GM19023 (cell line): ENCODE results near the gene NLK.
"Not testable (repeated sequence)": the region's sequence is repeated elsewhere in the genome, so short reads cannot be mapped to it uniquely, and the experiment has no call there.

Experiments
- ATAC-seq: cut with Tn5 transposase; IDR thresholded peaks from one replicate; pipeline ENCODE4 v1.9.1; 2021; ENCODE audit warnings: mild to moderate bottlenecking, moderate library complexity; ENCODE audit not compliant: unreplicated experiment

The NLK gene

GRCh38 chr17:28042657-28042720, at the start of gene NLK:
Gene NLK, plus strand, starts transcription at chr17:28042677. Its CDS starts 197 bp downstream, at chr17:28042874.
- no peak for ATAC-seq

- no peak for ATAC-seq
These were observed 49.2 kb upstream of the NLK start for GRCh38 chr17:27993161-27993695.

- ATAC-seq = no peak
These were observed 48.7 kb upstream of the NLK start for GRCh38 chr17:27993723-27994310.

DNA sequence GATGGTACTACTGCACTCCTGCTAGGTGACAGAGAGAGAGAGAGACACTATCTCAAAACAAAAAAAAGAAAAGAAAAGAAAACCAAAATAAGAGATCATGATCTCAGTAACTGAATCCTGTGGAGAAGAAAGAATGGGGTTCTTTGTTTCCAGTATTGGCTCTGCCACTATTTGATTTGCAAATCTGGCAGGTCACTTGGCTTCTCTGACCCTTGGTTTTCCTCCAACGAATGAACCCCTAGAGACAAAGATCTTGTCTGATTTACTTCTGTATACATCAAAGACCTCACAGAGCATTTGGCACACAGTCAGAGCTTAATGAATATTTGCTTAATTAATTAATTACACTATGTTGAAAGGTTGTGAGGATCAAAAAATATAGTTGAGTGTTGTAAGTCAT, 47.9 kb upstream of the NLK start:
- no peak for ATAC-seq

DNA sequence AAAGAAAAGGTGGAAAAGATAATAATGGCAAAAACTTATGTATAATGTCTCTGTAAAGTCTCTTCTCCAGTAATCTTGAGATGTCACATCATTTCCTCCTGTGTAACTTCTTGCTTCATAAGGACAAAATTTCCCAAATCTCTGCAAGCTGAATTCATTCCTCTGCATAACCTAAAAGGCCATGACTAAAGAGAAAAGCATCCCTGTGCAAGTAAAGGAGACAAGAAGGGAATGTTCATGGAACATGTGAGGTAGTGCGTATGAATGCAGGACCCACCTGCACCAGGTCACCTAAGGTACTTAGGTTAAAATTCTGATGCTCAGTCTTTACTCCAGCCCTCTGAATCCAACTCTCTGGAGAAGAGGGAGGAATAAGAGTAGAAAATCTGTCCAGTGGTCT, 46.9 kb upstream of the NLK start:
- no peak for ATAC-seq

- no peak for ATAC-seq
These were observed 46.1 kb upstream of the NLK start for GRCh38 chr17:27996202-27997043.

DNA sequence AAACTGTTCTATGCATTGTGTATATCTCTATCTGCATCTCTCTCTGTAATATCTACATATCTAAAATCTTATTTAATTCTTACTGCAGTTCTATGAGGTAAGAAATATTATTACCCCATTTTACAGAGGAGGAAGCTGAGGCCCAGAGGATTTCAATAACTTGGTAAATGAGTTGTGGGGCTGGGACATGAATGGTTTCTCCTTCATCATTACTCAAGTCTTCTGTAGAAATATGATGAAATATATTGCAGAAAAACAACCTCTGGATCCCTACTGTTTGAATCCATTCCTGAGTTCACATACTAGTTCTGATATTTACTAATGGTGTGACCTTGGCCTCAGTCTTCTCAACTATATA, 45.5 kb upstream of the NLK start:
- ATAC-seq = no peak

- no peak for ATAC-seq
These were observed 45.0 kb upstream of the NLK start for GRCh38 chr17:27997522-27997921.

DNA sequence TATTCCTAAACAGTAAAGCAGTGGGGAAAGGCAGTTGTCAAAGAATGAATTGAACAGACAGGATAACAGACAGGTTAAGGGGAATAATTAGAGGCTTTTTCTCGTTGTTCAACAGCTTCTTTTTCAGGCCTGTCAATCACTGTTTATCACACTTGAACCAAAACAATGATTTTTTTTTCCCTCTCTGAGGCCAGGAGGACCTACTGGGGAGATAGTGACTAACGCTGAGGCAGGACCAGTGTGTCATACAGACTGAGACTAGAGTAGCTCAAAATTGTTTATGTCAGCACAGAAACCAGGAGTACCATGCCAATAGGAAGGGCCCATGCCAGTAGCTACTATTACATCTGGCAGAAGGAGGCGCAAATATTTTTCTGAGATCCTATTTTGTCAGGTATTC, 41.3 kb upstream of the NLK start:
- ATAC-seq = no peak

GRCh38 chr17:28004344-28004743, 38.1 kb upstream of the NLK start:
- ATAC-seq = no peak

- ATAC-seq = not testable (repeated sequence)
These were observed 34.6 kb upstream of the NLK start for GRCh38 chr17:28007925-28008324.

DNA sequence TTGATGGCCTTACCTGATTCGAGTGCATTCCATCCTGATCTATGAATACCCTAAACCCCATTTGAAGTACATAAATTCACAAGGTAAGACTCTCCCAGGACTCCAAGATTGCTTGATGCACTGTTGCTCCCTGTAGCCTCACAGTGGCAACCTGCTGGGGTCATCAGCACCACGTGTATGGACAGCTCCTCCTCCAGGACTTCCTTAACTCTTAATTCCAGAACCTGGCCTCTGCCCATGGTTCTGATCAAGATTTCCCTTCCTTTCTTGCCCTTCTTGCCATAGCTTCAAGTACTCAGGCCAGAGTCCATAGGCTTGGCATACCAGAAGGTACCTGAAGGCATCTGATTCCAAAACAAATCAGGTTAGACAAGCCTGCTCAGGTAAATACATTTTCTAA, 34.0 kb upstream of the NLK start:
- no peak for ATAC-seq

DNA sequence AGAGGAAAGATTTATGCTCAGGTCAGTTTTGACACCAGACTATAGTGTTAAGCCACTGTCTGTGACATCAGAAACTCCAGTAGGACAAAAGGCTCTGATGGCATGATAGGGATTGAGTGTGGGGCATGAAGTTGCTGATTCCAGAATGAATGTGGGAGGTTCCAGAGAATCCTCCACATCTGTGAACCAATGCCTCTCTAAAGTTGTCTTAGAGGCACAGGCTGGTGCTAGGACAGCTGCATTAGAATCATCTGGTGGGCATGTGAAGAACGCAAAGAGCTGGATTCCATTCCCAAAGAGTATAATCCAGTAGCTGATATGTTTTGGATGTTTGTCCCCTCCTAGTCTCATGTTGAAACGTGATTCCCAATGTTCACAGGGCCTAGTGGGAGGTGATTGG, 32.1 kb upstream of the NLK start:
- ATAC-seq = no peak

DNA sequence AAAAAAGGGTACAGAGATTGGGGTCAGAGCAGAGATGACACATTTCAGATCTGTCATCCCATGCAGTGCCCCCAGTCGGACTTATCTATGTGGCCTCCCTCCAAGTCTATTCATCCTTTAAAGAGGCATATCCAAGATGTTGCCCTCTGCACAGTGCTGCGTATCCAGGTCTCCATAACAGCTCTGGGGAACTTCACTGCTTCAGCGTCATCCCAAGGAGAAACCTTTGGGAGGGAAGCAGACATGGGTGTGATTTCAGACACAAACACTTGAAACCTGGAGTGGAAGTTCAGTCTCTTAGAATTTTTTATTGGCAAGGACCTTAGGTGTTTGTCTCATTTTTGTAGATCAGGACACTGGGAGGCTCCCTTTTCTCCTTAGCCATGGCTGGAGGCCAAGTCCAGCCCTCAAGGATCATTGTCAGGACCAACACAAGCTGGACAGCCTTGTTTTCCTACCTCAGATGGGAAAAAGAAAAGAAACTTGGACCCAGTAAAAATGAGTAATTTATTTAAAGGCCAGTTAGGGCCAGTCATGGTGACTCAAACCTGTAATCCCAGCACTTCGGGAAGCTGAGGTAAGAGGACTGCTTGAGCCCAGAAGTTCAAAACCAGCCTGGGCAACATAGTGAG, 23.9 kb upstream of the NLK start:
- ATAC-seq = no peak

DNA sequence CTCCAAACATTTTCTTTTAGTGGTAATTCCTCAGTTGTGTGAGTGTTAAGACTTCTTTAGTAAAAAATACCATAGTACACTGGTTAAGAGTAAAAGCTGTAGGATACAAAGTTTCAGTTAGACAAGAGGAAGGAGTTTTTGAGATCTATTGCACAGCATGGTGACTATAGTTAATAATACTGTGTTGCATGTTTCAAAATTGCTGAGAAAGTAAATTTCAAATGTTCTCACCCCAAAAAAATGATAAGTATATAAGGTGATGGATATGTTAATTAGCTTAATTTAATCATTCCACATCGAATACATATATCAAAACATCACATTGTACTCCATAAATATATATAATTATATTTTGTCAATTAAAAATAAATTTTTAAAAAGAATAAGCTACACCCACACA, 22.0 kb upstream of the NLK start:
- no peak for ATAC-seq

DNA sequence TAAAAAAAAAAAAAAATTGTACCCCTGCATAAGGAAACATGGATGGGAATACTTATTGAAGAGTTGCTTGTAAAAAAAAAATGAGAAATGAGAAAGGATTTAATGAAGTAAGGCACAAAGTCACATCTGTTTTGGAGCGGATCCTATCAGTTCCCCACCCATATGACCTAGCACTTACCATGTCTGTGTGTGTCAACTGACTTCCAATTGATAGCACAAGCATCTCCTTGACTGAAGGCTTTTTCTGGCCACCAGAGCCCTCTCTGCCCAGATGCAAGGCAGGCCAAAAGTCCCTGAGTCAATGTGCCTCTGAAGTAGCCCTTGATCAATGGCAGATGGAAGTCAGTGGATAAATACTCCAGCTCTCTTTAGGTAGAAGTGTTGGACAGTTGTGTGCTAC, 13.4 kb upstream of the NLK start:
- ATAC-seq = no peak

- no peak for ATAC-seq
These were observed 12.1 kb upstream of the NLK start for GRCh38 chr17:28030386-28030785.

DNA sequence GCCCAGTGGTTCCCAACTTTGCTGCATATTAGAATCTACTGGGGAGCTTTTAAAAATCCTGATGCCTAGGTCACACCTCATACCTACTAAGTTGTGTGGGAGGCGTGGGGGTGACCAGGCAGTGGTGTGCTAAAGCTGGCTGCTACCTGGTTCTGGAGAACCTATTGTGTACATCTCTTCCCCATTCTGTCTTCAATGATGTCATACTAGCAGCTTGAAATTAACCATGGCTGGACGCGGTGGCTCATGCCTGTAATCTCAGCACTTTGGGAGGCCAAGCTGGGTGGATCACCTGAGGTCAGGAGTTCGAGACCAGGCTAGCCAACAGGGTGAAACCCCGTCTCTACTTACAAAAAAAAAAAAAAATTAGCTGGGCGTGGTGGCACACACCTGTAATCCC, 11.3 kb upstream of the NLK start:
- no peak for ATAC-seq

- no peak for ATAC-seq
These were observed 8.3 kb upstream of the NLK start for GRCh38 chr17:28033972-28034714.

GRCh38 chr17:28035452-28035851, 7.0 kb upstream of the NLK start:
- not testable (repeated sequence) for ATAC-seq

GRCh38 chr17:28035884-28036283, 6.6 kb upstream of the NLK start:
- ATAC-seq = not testable (repeated sequence)

DNA sequence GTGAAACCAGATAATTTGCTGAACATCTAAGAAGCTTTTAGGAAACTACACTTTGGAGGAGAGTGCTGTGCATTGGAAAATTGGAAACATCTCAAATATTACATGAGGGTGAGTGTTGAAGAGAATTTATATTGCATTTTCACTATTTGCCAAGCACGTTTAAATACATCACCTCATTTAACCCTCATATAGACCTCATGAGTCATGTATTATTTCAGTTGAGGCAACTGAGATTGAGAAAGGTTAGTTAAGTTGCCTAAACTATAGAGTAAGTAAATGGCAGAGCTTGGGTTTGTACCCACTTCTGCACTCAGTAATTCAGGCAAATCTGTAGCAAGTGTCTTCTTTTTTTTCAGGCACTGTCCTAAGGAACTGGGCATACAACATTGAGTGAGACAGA, 3.7 kb upstream of the NLK start:
- ATAC-seq = no peak
